Cerebellar cortex (tissue), 1 donor: ENCODE measurements around the gene GRM7.

ENCODE experiments used
- DNase-seq: peaks from one replicate; pipeline ENCODE4 v3.0.0-alpha.2; 2015; ENCODE audit warnings: low spot score

GRM7 gene

DNA sequence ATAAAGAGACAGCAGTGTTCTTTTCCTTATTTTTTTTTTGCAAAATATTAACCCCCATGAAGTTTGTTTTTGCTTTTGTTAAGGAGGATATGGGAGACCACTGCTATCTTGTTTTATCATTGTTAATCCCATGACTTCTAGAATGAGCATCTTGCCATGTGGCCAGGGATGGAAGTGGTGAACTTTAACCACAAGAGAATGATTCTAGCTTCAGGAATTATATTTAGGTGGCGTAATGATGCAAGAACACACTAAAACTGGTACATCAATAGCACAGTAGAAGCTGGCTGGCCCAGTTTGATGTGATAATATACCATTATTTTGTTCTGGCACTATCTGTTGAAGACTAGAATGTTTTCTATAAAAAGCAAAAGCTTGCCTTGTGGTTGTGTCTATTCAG, 720.9 kb downstream of the GRM7 start:
- DNase-seq: no peak

DNA sequence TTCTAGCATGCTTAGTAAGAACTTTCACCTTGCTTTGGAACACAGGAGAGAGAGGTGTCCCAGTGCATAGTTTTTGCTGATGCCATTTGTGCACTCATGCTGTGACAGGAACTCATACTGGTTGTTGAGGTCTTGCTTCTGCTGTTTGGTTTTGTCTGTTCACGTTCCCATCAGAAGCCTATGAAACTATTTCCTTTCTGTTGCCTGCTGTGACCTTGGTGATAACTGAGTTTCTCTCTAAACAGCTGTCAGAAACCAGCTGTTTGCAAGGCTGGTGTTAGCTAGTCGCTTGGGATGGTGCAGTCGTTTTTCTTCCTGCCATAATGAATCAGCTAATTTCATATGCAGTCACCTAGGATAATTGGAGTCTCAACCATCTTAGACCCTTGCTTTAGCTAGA, 724.1 kb downstream of the GRM7 start:
- no peak for DNase-seq

DNA sequence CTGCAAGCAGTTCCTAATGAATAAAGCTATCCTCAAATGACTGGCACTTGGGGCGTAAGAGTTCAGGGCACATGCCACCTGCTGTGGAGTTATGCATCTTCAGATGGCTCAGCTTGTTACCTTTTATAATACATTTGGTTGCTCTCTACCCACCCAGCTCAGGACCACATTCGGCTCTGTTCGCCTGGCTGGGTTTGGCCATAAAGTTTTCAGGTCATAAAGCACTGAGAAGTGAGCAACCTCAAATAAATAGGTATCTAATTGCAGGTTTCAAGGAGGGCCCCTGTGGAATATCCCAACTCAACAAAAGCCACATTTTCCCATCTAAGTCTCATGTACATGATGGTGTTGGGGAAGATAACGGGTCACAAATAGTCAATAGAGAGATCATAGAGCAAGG, 727.3 kb downstream of the GRM7 start:
- no peak for DNase-seq

DNA sequence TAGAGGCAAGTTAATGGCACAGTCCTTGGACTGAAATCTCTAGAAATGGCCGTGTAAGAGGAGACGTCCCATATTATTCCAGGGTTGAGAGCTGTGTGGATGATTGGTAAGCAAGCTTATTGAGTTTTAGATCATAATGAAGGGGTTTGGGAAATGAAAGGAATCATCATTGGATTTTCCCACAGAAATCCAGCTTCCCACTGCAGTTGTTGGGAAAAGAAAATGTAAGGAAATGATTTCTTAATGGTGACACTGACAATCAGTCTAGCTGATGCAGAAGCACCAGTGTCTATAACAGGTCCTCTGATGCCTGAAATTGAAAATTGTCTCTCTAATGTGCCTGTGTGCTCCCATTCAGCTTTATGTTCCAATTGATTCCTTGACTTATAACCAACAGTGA, 728.6 kb downstream of the GRM7 start:
- no peak for DNase-seq

DNA sequence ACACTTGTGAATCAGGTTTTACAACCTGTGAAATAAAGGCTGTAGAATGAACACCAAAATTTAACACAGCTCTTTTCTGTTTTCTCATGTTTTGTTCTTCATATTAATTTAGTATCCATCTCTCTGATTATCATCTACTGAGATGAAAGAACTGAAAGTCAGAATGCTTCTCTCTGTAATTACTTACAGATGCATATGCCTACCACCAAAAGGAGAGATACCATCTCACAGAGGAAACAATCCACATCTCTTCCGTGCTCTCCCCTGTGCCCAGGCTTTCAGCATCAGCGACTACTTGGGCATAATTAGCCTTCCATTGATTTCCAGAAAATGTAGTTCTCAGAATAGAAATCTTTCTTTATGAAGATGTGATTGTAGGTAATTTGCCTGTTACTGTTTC, 741.4 kb downstream of the GRM7 start:
- no peak for DNase-seq

DNA sequence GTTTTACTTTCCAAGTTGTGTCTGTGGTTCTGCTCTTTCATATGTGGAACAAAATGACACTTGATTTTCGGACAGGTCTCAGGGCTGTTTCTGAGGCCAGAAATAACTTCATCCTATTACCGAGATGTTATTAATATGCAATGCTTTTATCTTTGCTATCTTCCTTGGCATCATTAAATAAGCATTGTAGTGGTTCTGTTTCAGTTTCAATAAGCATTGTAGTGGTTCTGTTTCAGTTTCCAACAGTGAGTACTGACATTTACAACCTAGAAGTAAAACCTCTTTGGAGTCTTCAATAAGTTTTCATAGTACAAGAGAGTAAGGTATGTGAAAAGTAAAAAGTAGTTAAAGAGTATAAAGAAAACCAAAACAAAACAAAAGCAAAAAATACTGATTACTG, 746.2 kb downstream of the GRM7 start:
- no peak for DNase-seq

DNA sequence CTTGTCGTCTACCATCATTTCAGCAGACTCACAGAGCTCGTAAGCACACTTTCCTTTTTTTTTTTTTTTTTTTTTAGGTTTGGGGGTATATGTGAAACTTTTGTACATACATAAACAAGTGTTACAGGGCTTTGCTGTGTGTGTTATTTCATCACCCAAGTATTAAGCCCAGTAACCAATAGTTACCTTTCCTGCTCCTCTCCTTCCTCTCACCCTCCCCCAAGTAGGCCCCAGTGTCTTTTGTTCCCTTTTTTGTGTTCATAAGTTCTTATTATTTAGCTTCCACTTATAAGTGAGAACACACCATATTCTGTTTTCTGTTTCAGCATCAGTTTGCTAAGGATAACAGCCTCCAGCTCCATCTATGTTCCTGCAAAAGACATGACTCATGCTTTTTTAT, 746.8 kb downstream of the GRM7 start:
- no peak for DNase-seq

DNA sequence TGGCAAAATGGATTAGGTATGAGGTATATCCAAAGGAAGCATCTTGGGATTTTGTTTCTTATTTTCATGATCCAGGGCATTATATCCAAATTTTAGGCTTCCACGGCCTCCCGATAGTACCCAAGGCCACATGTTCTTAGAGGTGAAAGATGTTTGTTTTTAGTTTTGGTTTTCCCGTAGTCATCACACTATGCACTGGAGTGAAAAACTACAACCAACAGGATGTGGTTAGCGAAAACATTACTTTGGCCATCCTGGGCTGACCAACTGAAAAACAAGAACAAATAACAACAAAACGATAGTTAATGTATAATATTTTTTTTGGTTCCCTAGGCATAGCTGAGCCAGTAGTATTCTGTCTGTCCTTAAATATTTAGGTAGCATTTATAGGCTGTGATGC, 749.7 kb downstream of the GRM7 start:
- no peak for DNase-seq

DNA sequence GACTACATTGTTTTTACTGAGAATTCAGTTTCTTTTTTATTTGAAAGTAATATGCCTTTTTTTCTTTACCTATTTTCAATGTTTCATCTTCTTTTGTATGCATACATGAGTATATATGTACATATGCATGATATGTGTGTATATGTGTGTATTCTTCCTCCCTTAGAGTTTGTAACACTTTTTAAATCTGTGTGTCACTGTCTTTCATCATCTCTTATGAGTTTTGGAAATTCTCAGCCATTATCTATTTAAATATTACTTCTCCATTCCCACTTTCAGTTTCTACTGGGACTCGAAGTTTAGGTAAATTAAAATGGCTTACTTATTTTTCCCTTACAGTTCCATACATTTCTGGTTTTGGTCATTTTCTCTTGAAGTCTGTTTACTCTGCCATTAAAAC, 754.1 kb downstream of the GRM7 start:
- no peak for DNase-seq

DNA sequence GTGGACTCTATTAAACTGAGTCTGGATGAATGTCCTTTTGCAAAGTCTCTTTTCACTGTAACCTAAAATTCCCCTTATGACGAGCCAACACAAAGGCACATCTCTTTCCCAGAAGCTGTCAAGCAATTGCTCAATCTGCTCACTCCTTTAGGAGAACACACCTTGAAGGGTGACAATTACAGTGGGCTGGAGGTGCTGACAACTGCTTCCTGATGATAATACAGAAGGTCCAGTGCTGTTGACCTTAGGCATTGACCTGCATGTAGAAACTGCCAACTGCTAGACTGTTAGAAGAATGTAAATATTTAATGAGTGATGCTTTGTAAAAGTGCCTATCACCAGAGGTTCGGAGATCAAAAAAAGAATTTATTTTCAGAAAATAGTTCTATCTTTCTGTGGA, 757.7 kb downstream of the GRM7 start:
- DNase-seq: no peak

DNA sequence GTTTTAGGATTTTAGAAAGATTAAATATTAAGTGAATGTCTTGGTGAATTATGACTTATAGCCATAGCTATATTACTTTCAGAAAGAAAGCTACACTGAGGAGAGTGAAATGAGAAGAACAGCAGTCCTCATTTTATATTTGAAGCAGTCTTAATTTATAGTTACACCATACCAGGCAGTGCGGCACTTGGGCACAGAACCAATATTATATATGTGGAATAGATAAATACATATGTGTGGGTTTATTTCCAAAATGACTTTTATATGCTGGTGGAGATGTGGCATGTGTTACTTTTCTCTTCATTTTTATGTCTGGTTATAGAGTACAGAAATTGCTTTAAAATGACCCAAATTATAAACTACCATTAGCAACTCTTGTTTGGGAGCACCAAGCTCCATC, 759.5 kb downstream of the GRM7 start:
- no peak for DNase-seq

DNA sequence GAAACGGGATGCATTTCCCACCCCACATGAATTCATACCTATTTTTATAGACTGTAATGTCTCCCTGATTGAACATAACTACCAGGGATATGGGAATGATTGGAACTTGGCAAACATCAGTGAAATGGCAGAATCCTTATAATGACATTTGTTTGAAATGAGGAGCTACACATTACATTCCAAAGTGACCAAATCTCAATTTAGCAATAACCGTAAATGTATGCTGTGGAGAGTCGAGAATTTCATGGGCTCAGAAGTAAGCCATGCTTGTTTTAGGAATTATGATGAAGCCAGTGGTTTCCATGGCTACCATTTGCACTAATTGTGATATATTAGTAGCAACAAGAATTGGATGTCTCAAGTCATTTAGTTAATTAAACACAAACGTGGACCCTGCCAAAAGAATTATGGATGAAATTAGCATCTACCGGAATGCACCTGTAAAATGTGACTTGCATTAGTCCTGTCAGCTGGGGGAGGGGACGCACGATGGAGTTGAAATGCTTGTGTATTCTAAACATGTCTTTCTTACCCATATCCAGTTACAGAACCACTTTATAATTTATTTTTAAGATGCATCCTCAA, 760.2 kb downstream of the GRM7 start:
- DNase-seq: no peak

DNA sequence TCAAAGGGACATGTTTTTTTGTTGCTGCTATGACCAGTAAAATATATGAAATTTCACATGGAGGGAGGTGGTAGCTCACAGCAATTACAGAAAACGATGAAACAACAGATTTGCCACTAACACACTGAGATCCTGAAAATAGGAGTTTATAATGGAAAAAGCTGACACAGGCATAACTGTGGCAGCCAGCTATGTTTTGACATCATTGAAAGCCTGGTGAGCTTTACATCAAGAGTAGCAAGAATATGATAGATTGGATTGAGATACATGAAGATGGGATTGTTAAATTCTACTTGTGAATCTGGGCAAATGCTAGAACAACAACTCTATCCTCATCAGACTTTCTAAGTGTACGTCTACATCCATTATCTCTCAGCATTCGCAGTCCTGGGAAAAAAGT, 760.7 kb downstream of the GRM7 start:
- DNase-seq: no peak

DNA sequence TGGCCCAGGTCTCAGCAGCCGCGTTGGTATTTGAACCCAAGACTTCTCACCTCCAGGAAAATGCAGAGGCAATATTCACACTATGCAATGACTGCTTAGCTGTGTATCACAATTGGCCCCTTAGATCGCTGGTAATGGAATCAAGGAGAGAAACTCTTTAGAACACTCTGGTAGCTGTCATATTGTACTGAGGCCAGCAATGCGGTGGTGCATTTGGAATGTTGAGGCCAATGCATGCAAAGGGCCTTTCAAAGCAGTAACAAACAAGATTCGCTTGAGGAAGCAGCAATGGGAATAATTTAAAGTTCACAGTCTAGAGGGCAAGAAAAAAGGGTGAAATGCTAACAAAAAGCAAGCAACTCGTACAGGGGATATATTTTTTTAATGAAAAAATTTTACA, 764.1 kb downstream of the GRM7 start:
- DNase-seq: no peak

DNA sequence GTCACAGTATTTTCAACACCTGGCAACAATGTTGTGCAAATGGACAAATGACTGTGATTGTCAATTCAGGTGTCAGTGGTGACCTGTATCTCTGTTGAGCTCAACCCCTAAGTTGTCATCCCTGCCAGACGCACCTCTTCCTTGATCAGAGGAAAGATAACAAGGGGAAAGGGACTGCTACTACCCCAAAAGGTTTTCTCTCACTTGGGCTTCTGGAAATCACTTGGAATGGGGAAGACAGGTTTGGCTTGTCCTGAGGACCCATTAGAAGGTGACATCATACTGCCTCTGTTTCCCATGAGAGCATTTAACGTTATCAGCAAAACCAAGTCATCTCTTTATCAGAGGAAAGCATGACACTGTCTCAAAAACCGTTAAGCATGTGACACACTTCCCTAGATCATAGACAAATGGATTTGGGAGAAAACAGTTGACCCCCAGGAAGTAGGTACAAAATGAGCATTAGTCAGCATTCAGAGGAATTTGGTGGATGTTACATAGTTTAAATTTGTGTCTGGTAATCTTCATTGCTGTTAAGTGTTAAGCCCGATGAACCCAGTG, 769.5 kb downstream of the GRM7 start:
- DNase-seq: no peak

DNA sequence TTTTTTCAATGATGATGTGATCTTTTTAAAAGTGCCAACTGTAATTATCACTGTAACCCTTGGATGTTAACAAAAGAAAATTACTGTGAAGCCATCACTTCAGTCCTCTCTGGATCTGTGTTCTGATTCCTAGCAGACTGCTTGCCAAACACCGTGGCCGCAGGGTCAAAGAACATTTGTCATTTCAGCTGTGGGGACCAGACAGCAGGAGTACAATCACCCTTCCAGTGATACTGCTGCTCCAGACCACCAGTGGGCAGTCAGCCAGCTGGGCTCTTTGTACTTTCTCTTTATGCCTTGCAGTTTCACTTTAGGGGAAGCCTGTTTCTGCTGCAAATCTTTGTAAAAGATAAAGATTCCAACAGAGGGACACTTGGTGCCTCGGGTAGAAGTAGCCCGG, 770.0 kb downstream of the GRM7 start:
- no peak for DNase-seq

DNA sequence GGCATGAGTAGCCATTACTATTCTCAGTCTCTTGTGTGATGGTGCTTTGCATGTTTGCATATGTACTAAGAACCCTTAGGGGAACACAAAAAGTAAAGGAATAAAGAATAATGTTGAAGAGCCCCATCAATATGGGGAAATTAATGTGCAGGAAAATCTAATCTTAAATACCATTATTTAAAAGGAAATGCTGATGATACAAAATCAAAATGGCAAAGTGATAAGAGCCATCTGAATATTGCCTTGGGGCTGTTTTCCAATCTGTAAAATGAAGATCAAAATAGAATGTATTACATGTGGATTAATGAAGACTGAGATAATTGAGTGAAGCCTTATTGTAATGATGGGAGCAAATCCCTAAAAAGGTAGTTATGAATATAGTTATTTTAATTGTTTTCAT, 771.4 kb downstream of the GRM7 start:
- DNase-seq: no peak

DNA sequence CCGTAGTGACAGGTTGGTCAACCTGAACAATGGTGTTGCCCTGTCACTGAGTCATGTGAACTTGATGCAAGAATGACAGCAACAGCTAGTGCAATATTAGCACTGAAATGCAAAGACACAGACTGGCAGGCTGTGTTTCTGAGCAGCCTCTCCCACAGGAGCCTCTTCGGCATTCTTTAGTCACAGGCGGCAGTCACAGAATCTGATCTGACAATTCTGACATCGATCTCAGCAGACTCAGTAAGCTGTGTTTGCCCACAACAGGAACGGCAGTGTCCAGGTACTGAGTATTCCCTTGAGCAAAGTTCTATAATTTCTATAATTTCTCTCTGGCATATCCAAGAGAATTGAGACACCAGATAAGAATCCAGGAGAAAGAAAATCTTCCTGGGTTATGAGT, 776.8 kb downstream of the GRM7 start:
- no peak for DNase-seq

DNA sequence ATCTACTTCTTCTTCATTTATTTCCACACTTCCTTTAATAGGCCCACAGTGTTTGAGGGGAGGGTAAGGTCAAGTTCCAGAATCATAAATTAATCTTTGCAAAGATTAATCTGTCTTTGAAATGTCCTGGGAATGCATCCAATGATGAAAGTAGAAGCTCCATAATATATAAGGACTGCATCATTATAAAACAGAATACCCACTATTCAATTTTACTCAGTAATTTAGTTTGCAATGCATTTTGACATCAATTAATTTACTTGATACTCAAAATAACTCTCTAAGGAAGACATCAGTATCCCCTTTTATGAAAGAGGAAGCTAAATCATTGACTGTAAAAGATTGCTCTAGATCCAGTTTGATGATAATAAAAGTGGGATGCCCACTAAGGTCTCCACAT, 777.2 kb downstream of the GRM7 start:
- DNase-seq: no peak

DNA sequence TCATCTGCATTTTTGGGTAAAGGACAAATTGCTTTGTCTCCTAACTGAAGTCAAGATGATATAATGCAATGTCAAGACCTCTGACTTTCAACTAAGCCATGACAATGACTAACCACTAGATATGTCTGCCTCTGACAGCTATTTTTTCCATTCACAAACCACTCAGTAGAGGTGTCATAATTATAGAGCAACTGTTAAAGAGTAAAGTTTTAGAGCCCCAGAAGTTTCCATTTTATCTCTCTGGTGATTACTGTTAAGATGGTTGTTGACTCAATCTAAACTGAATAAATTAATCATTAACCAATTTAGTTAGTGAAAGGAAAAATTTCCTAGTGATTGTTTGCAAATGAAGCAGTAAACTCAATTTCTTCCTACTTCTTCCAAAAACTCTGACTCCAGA, 779.9 kb downstream of the GRM7 start:
- DNase-seq: no peak

DNA sequence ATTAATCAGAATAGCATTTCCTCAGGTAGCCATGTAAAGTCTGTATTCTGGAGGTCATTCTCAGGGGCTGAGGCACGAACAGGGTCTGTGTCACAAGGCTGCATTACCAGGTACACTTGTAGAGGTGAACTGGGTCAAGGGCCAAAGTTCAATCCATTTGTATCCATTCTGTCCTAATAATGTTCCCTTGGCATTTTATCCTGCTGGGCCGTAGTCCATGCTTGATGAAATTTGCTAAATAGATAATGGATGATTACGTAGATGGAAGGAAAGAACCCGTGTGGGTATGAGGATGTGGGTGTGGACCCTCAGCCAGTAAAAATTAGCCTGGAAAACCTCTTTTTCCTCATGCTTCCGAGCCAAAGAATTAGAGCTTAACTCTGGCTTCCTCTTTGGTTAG, 785.9 kb downstream of the GRM7 start:
- DNase-seq: no peak

DNA sequence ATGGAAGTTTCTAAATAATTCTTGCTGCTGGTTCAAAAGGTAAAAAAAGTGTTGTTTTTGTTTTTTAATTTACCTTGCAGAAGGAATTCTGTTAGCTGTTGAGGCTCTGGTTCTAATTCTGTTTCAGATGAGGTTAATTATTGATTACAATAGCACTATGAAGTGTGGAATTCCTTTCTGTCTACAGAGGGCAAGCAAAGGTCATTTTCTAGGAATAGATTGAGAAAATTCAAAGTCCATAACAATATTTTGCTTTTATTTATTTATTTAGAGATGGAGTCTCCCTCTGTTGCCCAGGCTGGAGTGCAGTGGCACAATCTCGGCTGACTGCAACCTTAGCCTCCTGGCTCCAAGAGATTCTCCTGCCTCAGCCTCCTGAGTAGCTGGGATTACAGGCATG, 789.6 kb downstream of the GRM7 start:
- no peak for DNase-seq

DNA sequence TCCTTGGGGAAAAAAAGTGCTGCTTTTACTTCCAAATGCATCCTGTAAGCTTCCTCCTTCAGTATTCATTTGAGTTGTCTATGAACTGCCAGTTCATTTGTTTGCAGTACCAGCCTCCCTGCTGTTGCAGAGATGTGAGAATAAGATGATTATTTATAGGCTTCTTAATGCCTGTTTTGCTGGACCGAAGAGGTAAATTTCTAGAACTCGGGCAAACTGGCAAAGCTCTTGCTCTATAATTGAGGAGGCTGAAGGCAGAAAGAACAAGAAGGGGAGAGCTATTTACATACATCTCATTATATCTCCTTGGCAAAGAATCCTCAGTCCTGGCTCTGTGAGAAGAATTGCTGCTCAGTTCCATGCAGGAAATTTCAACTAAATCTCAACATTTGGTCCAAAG, 790.4 kb downstream of the GRM7 start:
- no peak for DNase-seq

DNA sequence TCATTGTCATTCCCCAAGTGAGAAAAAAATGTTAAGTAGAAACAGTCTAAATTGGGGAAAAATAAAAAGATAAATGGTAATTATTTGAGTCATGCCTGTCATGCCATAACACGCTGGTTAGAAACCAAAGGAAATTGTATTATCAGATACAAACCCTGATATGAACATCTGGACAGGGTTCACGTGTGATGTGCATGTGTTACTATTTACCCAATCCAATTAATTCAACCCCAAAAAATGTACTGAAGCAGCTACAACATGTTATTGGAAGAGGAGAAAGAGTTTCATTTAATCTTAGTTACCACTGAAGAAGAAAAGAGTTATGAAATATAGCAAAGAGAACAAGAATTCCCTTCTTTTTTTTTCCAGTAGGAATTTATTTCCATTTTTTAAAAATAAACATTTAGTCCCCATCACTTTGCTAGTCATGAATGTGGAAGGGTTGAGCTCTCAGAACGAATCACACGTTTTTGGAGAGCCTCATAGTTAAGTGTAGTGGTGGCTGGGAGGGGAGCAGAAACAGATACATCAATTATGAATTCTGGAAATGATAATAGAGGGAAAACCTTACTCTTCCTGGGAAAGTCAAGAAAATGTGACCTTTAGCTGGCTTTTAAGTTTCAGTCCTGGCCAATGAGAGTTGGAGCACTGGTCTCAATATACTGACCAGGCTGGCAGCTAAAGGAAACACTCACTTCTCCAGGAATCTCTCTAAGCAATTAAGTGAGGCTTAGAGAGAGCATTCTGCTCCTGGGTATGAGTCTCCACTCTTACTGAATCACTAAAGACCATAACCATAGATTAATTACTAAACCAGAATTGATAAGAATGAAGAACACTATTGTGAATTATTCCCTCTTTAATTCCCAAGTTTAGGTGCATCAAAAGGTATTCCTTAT, 796.5 kb downstream of the GRM7 start:
- DNase-seq: no peak
